Measurements from ENCODE around the gene PKHD1. TPM values are rescaled to one million over a fixed set of nuclear protein-coding genes. Genes with fewer than 3 reads are reported as not detected.

Gene PKHD1
- total RNA-seq, 1 experiment from 2014 or later: not detected

GRCh38 chr6:51891784-51892183, 195.6 kb downstream of the PKHD1 start:
- in situ Hi-C loops (cut with HindIII; ENCODE audit: low pct_unique_long_range_greater_than_20kb, low sequenced_read_pairs): no loop called here

GRCh38 chr6:51887859-51888258, 199.6 kb downstream of the PKHD1 start:
- Histone ChIP-seq H3K27me3 (ENCODE audit: control insufficient read depth, insufficient read depth, low read length) (no peaks in the 10 kb centered on the region), H3K4me1 (ENCODE audit: control insufficient read depth, insufficient read depth, low read length) (no peaks in the 10 kb centered on the region), H3K36me3 (ENCODE audit: control insufficient read depth, insufficient read depth, low read length) (no peaks in the 10 kb centered on the region), H3K27ac (ENCODE audit: low read length) (no peak overlapping the region), H3K9me3 (ENCODE audit: control insufficient read depth, insufficient read depth, low read depth, low read length) (no peaks in the 10 kb centered on the region), H3K4me3 (ENCODE audit: low read depth in 2 of 2, low read length in 2 of 2) (no peak overlapping the region)
- CTCF ChIA-PET: no interaction called here
- no TSS peak for BruUV-seq (replicated peaks)
- POLR2A ChIA-PET: no interaction called here
- in situ Hi-C loops (cut with HindIII; ENCODE audit: low pct_unique_long_range_greater_than_20kb, low sequenced_read_pairs) (no loop called here), intact Hi-C loops (cut with micrococcal nuclease; ENCODE audit: unreplicated experiment) (no loop called here)
- DNase-seq (ENCODE audit: low read depth, low spot score) (no peak), ATAC-seq (no peak)
- TF ChIP-seq, protein P1, sequence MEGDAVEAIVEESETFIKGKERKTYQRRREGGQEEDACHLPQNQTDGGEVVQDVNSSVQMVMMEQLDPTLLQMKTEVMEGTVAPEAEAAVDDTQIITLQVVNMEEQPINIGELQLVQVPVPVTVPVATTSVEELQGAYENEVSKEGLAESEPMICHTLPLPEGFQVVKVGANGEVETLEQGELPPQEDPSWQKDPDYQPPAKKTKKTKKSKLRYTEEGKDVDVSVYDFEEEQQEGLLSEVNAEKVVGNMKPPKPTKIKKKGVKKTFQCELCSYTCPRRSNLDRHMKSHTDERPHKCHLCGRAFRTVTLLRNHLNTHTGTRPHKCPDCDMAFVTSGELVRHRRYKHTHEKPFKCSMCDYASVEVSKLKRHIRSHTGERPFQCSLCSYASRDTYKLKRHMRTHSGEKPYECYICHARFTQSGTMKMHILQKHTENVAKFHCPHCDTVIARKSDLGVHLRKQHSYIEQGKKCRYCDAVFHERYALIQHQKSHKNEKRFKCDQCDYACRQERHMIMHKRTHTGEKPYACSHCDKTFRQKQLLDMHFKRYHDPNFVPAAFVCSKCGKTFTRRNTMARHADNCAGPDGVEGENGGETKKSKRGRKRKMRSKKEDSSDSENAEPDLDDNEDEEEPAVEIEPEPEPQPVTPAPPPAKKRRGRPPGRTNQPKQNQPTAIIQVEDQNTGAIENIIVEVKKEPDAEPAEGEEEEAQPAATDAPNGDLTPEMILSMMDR (IDR thresholded peaks at IDR 0.05): no peak
- TF ChIP-seq POLR2AphosphoS5 (IDR thresholded peaks at IDR 0.05; ENCODE audit: low read depth, low read length) (no peak), TCF7L2 (IDR thresholded peaks at IDR 0.05; ENCODE audit: low read depth, low read length) (no peak), REST (IDR thresholded peaks at IDR 0.05; ENCODE audit: insufficient read depth in 1 of 2, low read depth in 2 of 2, low read length in 1 of 2) (no peak), SIN3A (IDR thresholded peaks at IDR 0.05; ENCODE audit: borderline replicate concordance, insufficient read depth, low read depth, low read length) (no peak)

More at GRCh38 chr6:51891784-51892183, 195.6 kb downstream of the PKHD1 start:
- TF ChIP-seq REST (IDR thresholded peaks at IDR 0.05; ENCODE audit: insufficient read depth in 1 of 2, low read depth in 2 of 2, low read length in 1 of 2): no peak
- CTCF ChIA-PET: no interaction called here
- no peaks in the 10 kb centered on the region for H3K4me1 ChIP-seq (ENCODE audit: control insufficient read depth, insufficient read depth, low read length)
- H3K9me3 ChIP-seq (ENCODE audit: control insufficient read depth, insufficient read depth, low read depth, low read length): no peaks in the 10 kb centered on the region
- intact Hi-C loops (cut with micrococcal nuclease; ENCODE audit: unreplicated experiment): no loop called here
- H3K4me3 ChIP-seq (ENCODE audit: low read depth in 2 of 2, low read length in 2 of 2): no peak overlapping the region
- POLR2A ChIA-PET: no interaction called here
- ATAC-seq (no peak), DNase-seq (ENCODE audit: low read depth, low spot score) (no peak)
- H3K36me3 ChIP-seq (ENCODE audit: control insufficient read depth, insufficient read depth, low read length): no peaks in the 10 kb centered on the region
- H3K27me3 ChIP-seq (ENCODE audit: control insufficient read depth, insufficient read depth, low read length): no peaks in the 10 kb centered on the region
- no TSS peak for BruUV-seq (replicated peaks)
- no peak overlapping the region for H3K27ac ChIP-seq (ENCODE audit: low read length)
